Ovary (tissue), 9 donors: Measurements from ENCODE around the gene TRPM2. TPM values are rescaled to one million over a fixed set of nuclear protein-coding genes. Genes with fewer than 3 reads are reported as not detected.
A peak's percentile ranks its signal among the peaks of the same experiment; 100 is the strongest.

Experiments used
- DNase-seq, 5 donors: peaks; one replicate each; pipeline ENCODE4 v3.0.0-alpha.2; 2019 to 2020
- H3K27ac ChIP-seq, 2 donors: fragments of 200-600 bp; one replicate each; pipeline versions ENCODE4 v1.5.1 to v1.8.0; 2019 to 2022
- H3K27me3 ChIP-seq: fragments of 200-600 bp; one replicate; pipeline ENCODE4 v1.8.0; 2022
- H3K36me3 ChIP-seq: fragments of 200-600 bp; sonication (generic); one replicate; pipeline ENCODE4 v1.5.1; 2019
- H3K4me1 ChIP-seq: one replicate; pipeline ENCODE4 v1.8.1; 2013; ENCODE audit warnings: mild to moderate bottlenecking, moderate library complexity; ENCODE audit not compliant: insufficient read depth
- H3K4me3 ChIP-seq: fragments of 200-600 bp; sonication (generic); one replicate; pipeline ENCODE4 v1.5.1; 2017
- H3K9me3 ChIP-seq, 2 donors: fragments of 200-600 bp in 1 of 2; sonication (generic) in 1 of 2; one replicate each; pipeline versions ENCODE4 v1.5.1 to v1.8.1; 2013 to 2019; ENCODE audit warnings: mild to moderate bottlenecking in 1 of 2, moderate library complexity in 1 of 2
- EP300 ChIP-seq: sonication (generic); formaldehyde crosslinking; IDR thresholded peaks from one replicate; pipeline ENCODE4 v1.6.1; 2017; ENCODE audit warnings: antibody characterized with exemption
- POLR2A ChIP-seq: fragments of 450-650 bp; IDR thresholded peaks from one replicate; pipeline ENCODE4 v1.6.1; 2017; ENCODE audit warnings: antibody characterized with exemption, mild to moderate bottlenecking, moderate library complexity
- WGBS, 3 donors: extraction: QIAGEN DNeasy Blood & Tissue Kit in 1 of 3; methylation state at CpG; one replicate each; pipeline versions ENCODE4 v1.1.5 to v1.1.7; 2013 to 2017; 5-methylcytosine and 5-hydroxymethylcytosine counted together
- intact Hi-C, 4 donors: fragments of 100-400 bp; cut with DNase I; formaldehyde crosslinking; loops; one replicate each; pipeline versions ENCODE4 v1.11.0 to v1.15.1; 2022 to 2023
- polyA plus RNA-seq, 2 donors: library from polyadenylated mRNA; stranded (reverse); fragments of 200-250 nt in 1 of 2; fragments of 350-450 nt in 1 of 2; fragmentation: Illumina TruSeq in 1 of 2; extraction: RNeasy Lipid Tissue Mini Kit (QIAGEN cat#74804) in 1 of 2; gene quantifications; one replicate each; pipeline ENCODE4 v1.2.3, GENCODE V29; 2013 to 2014
- total RNA-seq, 7 donors: library from RNA; depleted of rRNA in 2 of 7; stranded (reverse); fragments of >200 nt in 2 of 7; fragmentation: NEBNext Ultra II Directional in 3 of 7; extraction: Animal tissue kit (Norgen Biotek cat#: 25700) in 3 of 7; gene quantifications; one replicate each; pipeline versions ENCODE4 v1.1.0 to v1.2.4, GENCODE V29; 2016 to 2023
- TF ChIP-seq, protein P1 (sequence below), 3 donors: fragments of 450-650 bp in 2 of 3; fragments of 200-600 bp in 1 of 3; IDR thresholded peaks; one replicate each; pipeline versions ENCODE4 v1.5.1 to v1.8.0; 2016 to 2022; ENCODE audit warnings: antibody characterized with exemption in 3 of 3, mild to moderate bottlenecking in 1 of 3
- donor health status: DM: no; HTN: no; CAD: no; lungs with moderate emphysema.
- donor health status: DM: no; HTN: no; CAD: no.
- donor health status: Bipolar disorder and iron deficiency.
- donor health status: DM: yes; HTN: yes; CAD: no.
- donor health status: DM: no; HTN: no; CAD: no.
- donor health status: DM: yes; HTN: yes; CAD: no.

Gene TRPM2
- total and polyA plus RNA-seq, 9 donors, result 0.48 to 7.0 (median 1.8) TPM

GRCh38 chr21:44376606-44377005 lies 23.2 kb downstream of the TRPM2 start:
- TF ChIP-seq EP300 (no peak), POLR2A (no peak)
- TF ChIP-seq, protein P1, sequence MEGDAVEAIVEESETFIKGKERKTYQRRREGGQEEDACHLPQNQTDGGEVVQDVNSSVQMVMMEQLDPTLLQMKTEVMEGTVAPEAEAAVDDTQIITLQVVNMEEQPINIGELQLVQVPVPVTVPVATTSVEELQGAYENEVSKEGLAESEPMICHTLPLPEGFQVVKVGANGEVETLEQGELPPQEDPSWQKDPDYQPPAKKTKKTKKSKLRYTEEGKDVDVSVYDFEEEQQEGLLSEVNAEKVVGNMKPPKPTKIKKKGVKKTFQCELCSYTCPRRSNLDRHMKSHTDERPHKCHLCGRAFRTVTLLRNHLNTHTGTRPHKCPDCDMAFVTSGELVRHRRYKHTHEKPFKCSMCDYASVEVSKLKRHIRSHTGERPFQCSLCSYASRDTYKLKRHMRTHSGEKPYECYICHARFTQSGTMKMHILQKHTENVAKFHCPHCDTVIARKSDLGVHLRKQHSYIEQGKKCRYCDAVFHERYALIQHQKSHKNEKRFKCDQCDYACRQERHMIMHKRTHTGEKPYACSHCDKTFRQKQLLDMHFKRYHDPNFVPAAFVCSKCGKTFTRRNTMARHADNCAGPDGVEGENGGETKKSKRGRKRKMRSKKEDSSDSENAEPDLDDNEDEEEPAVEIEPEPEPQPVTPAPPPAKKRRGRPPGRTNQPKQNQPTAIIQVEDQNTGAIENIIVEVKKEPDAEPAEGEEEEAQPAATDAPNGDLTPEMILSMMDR (IDR thresholded peaks at IDR 0.05), result no peak
- Histone ChIP-seq H3K36me3 (no peaks in the 10 kb centered on the region), H3K27ac (no peak overlapping the region), H3K27me3 (no peaks in the 10 kb centered on the region), H3K9me3 (no peaks in the 10 kb centered on the region), H3K4me3 (no peak overlapping the region), H3K4me1 (no peaks in the 10 kb centered on the region)
- 86 to 89% (median 86%) methylated on average over 9 of the region's 9 CpGs for WGBS, 3 donors
- intact Hi-C loops, result no loop called here
- DNase-seq, result peak in 1 of 5 donors; percentile 20

DNA sequence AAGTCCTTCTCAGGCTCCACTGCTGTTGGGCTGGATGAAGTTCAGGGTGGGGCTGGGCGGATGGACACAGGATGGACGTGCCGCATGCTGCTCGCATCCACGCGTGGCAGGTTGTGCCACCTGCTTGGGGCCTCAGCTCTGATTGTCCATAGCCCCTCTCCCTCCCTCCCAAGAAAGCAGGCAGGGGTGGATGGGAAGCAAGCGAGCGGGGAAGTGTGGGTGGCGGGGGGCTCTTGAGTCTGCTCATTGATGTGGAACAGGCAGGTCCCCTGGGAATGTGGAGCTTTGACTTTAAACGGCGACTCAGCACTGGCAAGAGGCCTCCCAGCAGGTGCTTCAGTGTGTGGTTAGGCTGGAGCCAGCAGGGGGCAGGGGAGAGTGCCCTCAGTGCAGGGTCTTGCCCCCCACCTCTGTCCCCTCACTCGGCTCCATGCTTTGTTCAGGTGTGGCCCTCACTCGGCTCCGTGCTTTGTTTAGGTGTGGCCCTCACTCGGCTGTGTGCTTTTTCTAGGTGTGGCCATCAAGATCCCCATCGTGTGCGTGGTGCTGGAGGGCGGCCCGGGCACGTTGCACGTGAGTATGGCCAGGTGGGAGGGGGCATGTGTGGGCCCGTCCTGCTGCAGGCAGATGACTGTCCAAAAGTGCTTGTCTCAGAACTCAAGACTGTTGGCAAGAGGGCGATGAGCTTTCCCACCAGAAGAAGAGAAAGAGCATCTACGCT lies 23.9 kb downstream of the TRPM2 start:
- no peak overlapping the region for H3K4me3 ChIP-seq
- H3K9me3 ChIP-seq, result no peaks in the 10 kb centered on the region
- TF ChIP-seq, protein P1 (IDR thresholded peaks at IDR 0.05), result no peak
- no peak overlapping the region for H3K27ac ChIP-seq
- intact Hi-C loops, result no loop called here
- 66 to 76% (median 68%) methylated on average over 24 of the region's 24 CpGs for WGBS, 3 donors
- no peaks in the 10 kb centered on the region for H3K27me3 ChIP-seq
- peak in 1 of 5 donors; percentile 25 for DNase-seq
- H3K36me3 ChIP-seq, result no peaks in the 10 kb centered on the region
- H3K4me1 ChIP-seq, result no peaks in the 10 kb centered on the region

DNA sequence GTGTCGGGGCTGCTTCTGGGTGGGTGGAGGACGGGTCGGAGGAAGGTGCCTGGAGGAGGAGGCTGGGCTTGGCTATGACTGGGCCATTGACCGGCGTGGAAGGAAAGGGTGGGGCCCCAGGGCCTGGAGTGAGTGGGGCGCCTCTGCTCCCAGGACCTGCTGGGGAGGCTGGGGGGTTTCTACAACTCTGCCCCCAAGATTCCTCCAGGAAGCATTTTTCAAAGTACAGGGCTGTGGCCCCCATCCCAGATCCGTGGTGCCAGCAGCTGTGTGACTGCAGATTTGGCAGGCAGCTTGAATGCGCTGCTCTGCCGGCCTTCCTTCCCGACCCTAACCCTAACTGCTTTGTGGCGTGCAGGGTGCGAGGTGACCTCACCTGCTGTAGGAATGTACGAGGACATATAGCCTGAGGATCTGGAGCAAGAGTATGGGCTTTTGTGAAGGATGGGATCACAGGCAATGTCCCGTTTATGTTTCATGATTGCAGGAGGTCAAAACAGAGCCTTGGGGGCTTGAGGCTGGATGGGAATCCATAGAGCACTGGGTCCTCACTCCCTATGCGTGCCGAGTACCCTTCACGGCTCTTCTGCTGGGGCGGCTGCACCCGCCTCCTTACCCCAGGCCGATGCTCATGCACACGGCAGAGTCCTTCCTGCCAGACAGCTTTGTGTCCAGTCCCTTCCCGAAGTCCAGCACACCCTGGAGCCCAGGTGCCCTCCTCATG lies 24.7 kb downstream of the TRPM2 start:
- no peak overlapping the region for H3K27ac ChIP-seq
- H3K36me3 ChIP-seq, result no peaks in the 10 kb centered on the region
- no peak overlapping the region for H3K4me3 ChIP-seq
- DNase-seq, result peak in 1 of 5 donors; percentile 10
- no peaks in the 10 kb centered on the region for H3K4me1 ChIP-seq
- 70 to 76% (median 70%) methylated on average over 21 to 22 of the region's 22 CpGs for WGBS, 3 donors
- H3K9me3 ChIP-seq, result no peaks in the 10 kb centered on the region
- TF ChIP-seq EP300 (no peak), POLR2A (no peak)
- TF ChIP-seq, protein P1 (IDR thresholded peaks at IDR 0.05), result no peak
- no peaks in the 10 kb centered on the region for H3K27me3 ChIP-seq
- intact Hi-C loops, result no loop called here

DNA sequence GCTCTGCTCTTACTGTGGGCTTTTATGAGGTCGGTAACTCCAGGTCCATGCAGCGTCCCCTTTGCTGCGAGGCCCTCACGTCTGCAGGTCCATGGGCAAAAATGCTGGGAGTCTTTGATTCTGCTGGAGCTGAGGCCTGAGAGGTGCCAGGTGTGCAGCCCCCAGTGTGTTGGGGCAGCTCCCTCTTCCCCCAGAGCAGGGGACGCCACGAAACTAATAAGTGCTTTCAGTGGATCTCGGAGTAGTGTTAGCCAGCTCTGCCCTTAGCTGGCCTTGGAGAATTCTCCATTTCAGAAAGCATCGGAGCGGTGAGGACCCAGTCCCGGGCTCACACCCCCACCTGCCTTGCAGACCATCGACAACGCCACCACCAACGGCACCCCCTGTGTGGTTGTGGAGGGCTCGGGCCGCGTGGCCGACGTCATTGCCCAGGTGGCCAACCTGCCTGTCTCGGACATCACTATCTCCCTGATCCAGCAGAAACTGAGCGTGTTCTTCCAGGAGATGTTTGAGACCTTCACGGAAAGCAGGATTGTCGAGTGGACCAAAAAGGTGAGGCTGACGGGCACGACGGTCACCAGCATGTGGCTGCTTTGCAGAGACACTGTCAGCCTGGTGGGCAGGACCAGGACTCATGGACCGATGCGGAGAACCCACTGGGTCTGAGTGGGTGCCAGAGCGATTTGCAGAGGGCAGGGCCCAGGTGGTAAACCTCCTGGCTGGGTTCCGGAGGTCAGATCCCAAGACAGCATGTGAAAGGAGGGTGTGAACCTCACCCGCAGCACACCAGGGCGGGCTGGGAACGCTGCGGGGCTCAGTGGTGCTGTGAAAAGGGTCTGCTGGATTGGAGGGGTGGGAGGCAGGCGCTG lies 25.5 kb downstream of the TRPM2 start:
- peak in 1 of 5 donors; percentile 24 for DNase-seq
- TF ChIP-seq POLR2A, result no peak
- TF ChIP-seq, protein P1 (IDR thresholded peaks at IDR 0.05), result no peak
- TF ChIP-seq EP300, result no peak
- Histone ChIP-seq H3K4me3 (no peak overlapping the region), H3K9me3 (no peaks in the 10 kb centered on the region), H3K36me3 (no peaks in the 10 kb centered on the region), H3K4me1 (no peaks in the 10 kb centered on the region), H3K27ac (no peak overlapping the region), H3K27me3 (no peaks in the 10 kb centered on the region)
- intact Hi-C loops, result no loop called here
- WGBS, 3 donors, result 92 to 93% (median 93%) methylated on average over 34 of the region's 34 CpGs
